CD14-positive monocyte (primary cell): ENCODE data around the gene RAB3GAP1. TPM values are rescaled to one million over a fixed set of nuclear protein-coding genes. Genes with fewer than 3 reads are reported as not detected.

ENCODE experiments used
- DNase-seq, 3 donors: peaks; one replicate each; pipeline ENCODE4 v3.0.0-alpha.2; 2011 to 2022
- H2AFZ ChIP-seq: 2 replicates; pipeline ENCODE4 v1.6.0; 2012; ENCODE audit warnings: mild to moderate bottlenecking, low read depth, low read length, inconsistent platforms; ENCODE audit not compliant: insufficient read depth, poor library complexity, severe bottlenecking
- H3K27ac ChIP-seq, 2 donors: 1 replicate in 1 of 2; 2 replicates in 1 of 2; pipeline ENCODE4 v1.5.1; 2012 to 2013; ENCODE audit warnings: low read length in 2 of 2, control low read depth in 1 of 2, inconsistent platforms in 1 of 2, low read depth in 1 of 2, mild to moderate bottlenecking in 1 of 2
- H3K27me3 ChIP-seq, 2 donors: one replicate each; pipeline versions ENCODE4 v1.6.0 to v1.6.1; 2011 to 2013; ENCODE audit warnings: low read length in 2 of 2; ENCODE audit not compliant: control insufficient read depth in 2 of 2, insufficient read depth in 2 of 2
- H3K36me3 ChIP-seq, 2 donors: replicated peaks in 1 of 2; 1 replicate in 1 of 2; 2 replicates in 1 of 2; pipeline versions ENCODE4 v1.5.1 to v1.6.1; 2012 to 2013; ENCODE audit warnings: low read length in 2 of 2, control low read depth in 1 of 2, inconsistent platforms in 1 of 2, mild to moderate bottlenecking in 1 of 2; ENCODE audit not compliant: insufficient read depth in 2 of 2, control insufficient read depth in 1 of 2
- H3K4me1 ChIP-seq, 2 donors: 1 replicate in 1 of 2; 2 replicates in 1 of 2; pipeline versions ENCODE4 v1.5.1 to v1.6.1; 2012 to 2013; ENCODE audit warnings: low read length in 2 of 2, control low read depth in 1 of 2, inconsistent platforms in 1 of 2, mild to moderate bottlenecking in 1 of 2, moderate library complexity in 1 of 2; ENCODE audit not compliant: insufficient read depth in 2 of 2, control insufficient read depth in 1 of 2
- H3K4me2 ChIP-seq: replicated peaks from 2 replicates; pipeline ENCODE3; 2012; ENCODE audit warnings: low read length, moderate library complexity, mild to moderate bottlenecking; ENCODE audit not compliant: poor library complexity, severe bottlenecking; ENCODE audit errors: extremely low read depth
- H3K4me3 ChIP-seq, 3 experiments: fragments of 200-600 bp in 1 of 3; sonication (generic) in 1 of 3; replicated peaks in 1 of 3; 1 replicate in 2 of 3; 2 replicates in 1 of 3; pipeline ENCODE4 v1.5.1; 2011 to 2013; ENCODE audit warnings: low read length in 3 of 3, mild to moderate bottlenecking in 3 of 3, control low read depth in 2 of 3, low read depth in 2 of 3, inconsistent platforms in 1 of 3, moderate library complexity in 1 of 3
- H3K79me2 ChIP-seq: 2 replicates; pipeline ENCODE4 v1.6.0; 2012; ENCODE audit warnings: mild to moderate bottlenecking, control low read depth, inconsistent platforms, low read length, moderate library complexity; ENCODE audit not compliant: insufficient read depth
- H3K9ac ChIP-seq: 2 replicates; pipeline ENCODE4 v1.6.0; 2017; ENCODE audit warnings: low read length, mild to moderate bottlenecking; ENCODE audit not compliant: insufficient read depth, poor library complexity, severe bottlenecking
- H3K9me3 ChIP-seq, 2 donors: replicated peaks in 1 of 2; 1 replicate in 1 of 2; 2 replicates in 1 of 2; pipeline versions ENCODE4 v1.5.1 to v1.6.1; 2012 to 2013; ENCODE audit warnings: low read length in 2 of 2, control low read depth in 1 of 2; ENCODE audit not compliant: control insufficient read depth in 1 of 2, insufficient read depth in 1 of 2
- H4K20me1 ChIP-seq: 2 replicates; pipeline ENCODE4 v1.6.0; 2012; ENCODE audit warnings: mild to moderate bottlenecking, low read length, control low read depth, moderate library complexity; ENCODE audit not compliant: insufficient read depth
- H3K27ac Mint-ChIP-seq, 7 donors: one replicate each; pipeline ENCODE4 v1.8.0; 2020; ENCODE audit warnings: mild to moderate bottlenecking in 7 of 7, mixed read lengths in 7 of 7, moderate library complexity in 6 of 7, inconsistent platforms in 2 of 7
- H3K27me3 Mint-ChIP-seq, 3 donors: one replicate each; pipeline ENCODE4 v1.8.0; 2021 to 2022; ENCODE audit warnings: low read depth in 3 of 3, mild to moderate bottlenecking in 3 of 3, mixed read lengths in 3 of 3, moderate library complexity in 3 of 3, inconsistent platforms in 1 of 3
- H3K36me3 Mint-ChIP-seq, 2 donors: one replicate each; pipeline ENCODE4 v1.8.0; 2020; ENCODE audit warnings: mixed read lengths in 2 of 2, inconsistent platforms in 1 of 2, mild to moderate bottlenecking in 1 of 2
- H3K4me1 Mint-ChIP-seq: one replicate; pipeline ENCODE4 v1.8.0; 2020; ENCODE audit warnings: mild to moderate bottlenecking, mixed read lengths
- H3K4me3 Mint-ChIP-seq, 2 donors: one replicate each; pipeline ENCODE4 v1.8.0; 2020; ENCODE audit warnings: mild to moderate bottlenecking in 2 of 2, mixed read lengths in 2 of 2, moderate library complexity in 1 of 2
- H3K9me3 Mint-ChIP-seq, 7 donors: one replicate each; pipeline ENCODE4 v1.8.0; 2020 to 2022; ENCODE audit warnings: mixed read lengths in 7 of 7, mild to moderate bottlenecking in 6 of 7, moderate library complexity in 6 of 7, inconsistent platforms in 2 of 7
- WGBS: methylation state at CpG from one replicate; pipeline ENCODE4 v1.1.5; 2013; ENCODE audit warnings: missing lambda C conversion rate; ENCODE audit not compliant: insufficient coverage; 5-methylcytosine and 5-hydroxymethylcytosine counted together
- intact Hi-C, 2 donors: fragments of 100-400 bp; cut with micrococcal nuclease; formaldehyde crosslinking; loops; one replicate each; pipeline versions ENCODE4 v1.15.0 to v1.15.1; 2023
- polyA plus RNA-seq, 3 donors: library from polyadenylated mRNA; depleted of rRNA in 1 of 3; unstranded in 2 of 3; stranded (reverse) in 1 of 3; fragments of 300-500 nt in 2 of 3; fragments of >200 nt in 1 of 3; fragmentation: Illumina TruSeq in 2 of 3; gene quantifications; 1 replicate in 2 of 3; 2 replicates in 1 of 3; pipeline ENCODE4 v1.2.3, GENCODE V29; 2012 to 2021
- TF ChIP-seq, protein P1 (sequence below): fragments of 200-600 bp; IDR thresholded peaks from one replicate; pipeline ENCODE4 v1.8.0; 2022; ENCODE audit warnings: antibody characterized with exemption, mild to moderate bottlenecking

The RAB3GAP1 gene
- polyA plus RNA-seq, 3 donors: 8.0 to 17.4 (median 11.3) TPM

DNA sequence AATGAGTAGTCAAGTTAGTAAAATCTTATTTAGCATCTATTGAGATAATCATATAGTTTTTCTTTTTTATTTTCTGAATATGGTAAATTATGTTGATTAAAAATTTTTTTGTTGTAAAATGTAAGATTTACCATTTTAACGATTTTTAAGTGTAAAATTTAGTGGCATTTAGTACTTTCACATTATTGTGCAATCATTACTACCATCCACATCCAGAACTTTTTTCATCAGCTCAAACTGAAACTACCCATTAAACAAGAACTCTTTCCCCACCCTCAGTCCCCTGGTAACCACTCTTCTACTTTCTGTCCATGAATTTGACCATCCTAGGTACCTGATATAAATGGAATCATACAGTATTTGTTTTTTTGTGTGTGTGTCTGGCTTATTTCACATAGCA lies 11.1 kb downstream of the RAB3GAP1 start:
- Histone ChIP-seq H3K27me3 (no peaks in the 10 kb centered on the region), H3K27ac (peak overlapping the region in 1 of 2 donors; percentile 36), H3K9me3 (no peaks in the 10 kb centered on the region), H3K9ac (no peak overlapping the region), H3K4me1 (peaks cover 0 to 7% of the 10 kb centered on the region in 2 donors), H3K4me2 (no peak overlapping the region), H3K79me2 (peaks cover 77% of the 10 kb centered on the region), H3K4me3 (no peak overlapping the region), H2AFZ (no peak overlapping the region), H4K20me1 (peaks cover 62% of the 10 kb centered on the region), H3K36me3 (peaks cover 29 to 63% of the 10 kb centered on the region in 2 donors)
- intact Hi-C loops: no loop called here
- TF ChIP-seq, protein P1, sequence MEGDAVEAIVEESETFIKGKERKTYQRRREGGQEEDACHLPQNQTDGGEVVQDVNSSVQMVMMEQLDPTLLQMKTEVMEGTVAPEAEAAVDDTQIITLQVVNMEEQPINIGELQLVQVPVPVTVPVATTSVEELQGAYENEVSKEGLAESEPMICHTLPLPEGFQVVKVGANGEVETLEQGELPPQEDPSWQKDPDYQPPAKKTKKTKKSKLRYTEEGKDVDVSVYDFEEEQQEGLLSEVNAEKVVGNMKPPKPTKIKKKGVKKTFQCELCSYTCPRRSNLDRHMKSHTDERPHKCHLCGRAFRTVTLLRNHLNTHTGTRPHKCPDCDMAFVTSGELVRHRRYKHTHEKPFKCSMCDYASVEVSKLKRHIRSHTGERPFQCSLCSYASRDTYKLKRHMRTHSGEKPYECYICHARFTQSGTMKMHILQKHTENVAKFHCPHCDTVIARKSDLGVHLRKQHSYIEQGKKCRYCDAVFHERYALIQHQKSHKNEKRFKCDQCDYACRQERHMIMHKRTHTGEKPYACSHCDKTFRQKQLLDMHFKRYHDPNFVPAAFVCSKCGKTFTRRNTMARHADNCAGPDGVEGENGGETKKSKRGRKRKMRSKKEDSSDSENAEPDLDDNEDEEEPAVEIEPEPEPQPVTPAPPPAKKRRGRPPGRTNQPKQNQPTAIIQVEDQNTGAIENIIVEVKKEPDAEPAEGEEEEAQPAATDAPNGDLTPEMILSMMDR: no peak
- Mint-ChIP-seq H3K9me3 (peaks cover 0 to 5% (median 1%) of the 10 kb centered on the region in 7 donors), H3K27ac (peak overlapping the region in 1 of 7 donors; percentile 3), H3K36me3 (peaks cover 47 to 69% of the 10 kb centered on the region in 2 donors), H3K27me3 (no peaks in the 10 kb centered on the region), H3K4me1 (peaks cover 7% of the 10 kb centered on the region), H3K4me3 (no peak overlapping the region)
- no CpG with 5 or more reads among the region's 1 CpG for WGBS
- DNase-seq: no peak

DNA sequence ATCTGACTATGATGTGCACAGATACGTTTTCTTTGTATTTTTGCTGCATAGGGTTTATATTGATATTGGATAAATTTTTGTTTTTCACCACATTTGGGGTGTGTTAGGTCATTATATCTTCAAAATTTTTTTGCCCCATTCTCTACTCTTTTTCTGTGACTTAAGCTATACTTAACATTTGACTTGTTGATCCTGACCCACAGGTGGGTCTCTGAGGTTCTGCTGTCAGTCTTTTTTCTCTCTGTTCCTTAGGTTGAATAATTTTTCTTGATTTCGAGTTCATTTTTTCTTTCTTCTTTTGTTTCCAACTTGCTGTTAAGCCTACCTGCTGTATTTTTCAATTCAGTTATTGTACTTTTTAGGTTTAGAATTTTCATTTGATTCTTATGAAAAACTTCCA lies 12.1 kb downstream of the RAB3GAP1 start:
- peaks cover 0 to 7% of the 10 kb centered on the region in 2 donors for H3K4me1 ChIP-seq
- intact Hi-C loops: no loop called here
- no CpG with 5 or more reads among the region's 2 CpGs for WGBS
- DNase-seq: no peak
- TF ChIP-seq, protein P1: no peak
- H3K27ac ChIP-seq: no peak overlapping the region
- peaks cover 57% of the 10 kb centered on the region for H4K20me1 ChIP-seq
- H3K4me1 Mint-ChIP-seq: peaks cover 7% of the 10 kb centered on the region
- H3K79me2 ChIP-seq: peaks cover 74% of the 10 kb centered on the region
- H3K36me3 Mint-ChIP-seq: peaks cover 47 to 73% of the 10 kb centered on the region in 2 donors
- peaks cover 0 to 10% (median 3%) of the 10 kb centered on the region in 7 donors for H3K9me3 Mint-ChIP-seq
- no peak overlapping the region for H3K9ac ChIP-seq
- no peak overlapping the region for H3K4me2 ChIP-seq
- no peaks in the 10 kb centered on the region for H3K27me3 ChIP-seq
- no peak overlapping the region for H3K4me3 Mint-ChIP-seq
- H3K9me3 ChIP-seq: no peaks in the 10 kb centered on the region
- peak overlapping the region in 2 of 7 donors; percentile 1 to 3 for H3K27ac Mint-ChIP-seq
- H3K4me3 ChIP-seq: no peak overlapping the region
- peaks cover 29 to 64% of the 10 kb centered on the region in 2 donors for H3K36me3 ChIP-seq
- no peak overlapping the region for H2AFZ ChIP-seq
- no peaks in the 10 kb centered on the region for H3K27me3 Mint-ChIP-seq
